NT2/D1 (cell line): ENCODE measurements around the gene IRF2BP1.

ENCODE experiments used
- DNase-seq: peaks from one replicate; pipeline ENCODE4 v3.0.0-alpha.2; 2011; ENCODE audit warnings: low read depth, low spot score
- H3K27me3 ChIP-seq: 2 replicates; pipeline ENCODE4 v1.6.0; 2011; ENCODE audit warnings: mild to moderate bottlenecking; ENCODE audit not compliant: insufficient read length, insufficient read depth
- H3K36me3 ChIP-seq: 2 replicates; pipeline ENCODE4 v1.6.1; 2011; ENCODE audit warnings: mild to moderate bottlenecking, low read length, mixed read lengths; ENCODE audit not compliant: insufficient read depth, insufficient read length
- H3K4me1 ChIP-seq: 2 replicates; pipeline ENCODE4 v1.5.1; 2011; ENCODE audit not compliant: insufficient read depth, insufficient read length
- H3K4me3 ChIP-seq: 2 replicates; pipeline ENCODE4 v1.5.1; 2011; ENCODE audit warnings: low read depth; ENCODE audit not compliant: insufficient read length
- H3K9ac ChIP-seq: 2 replicates; pipeline ENCODE4 v1.6.0; 2011; ENCODE audit warnings: low read depth; ENCODE audit not compliant: insufficient read length
- H3K9me3 ChIP-seq: 2 replicates; pipeline ENCODE4 v1.5.1; 2011; ENCODE audit warnings: mild to moderate bottlenecking, low read length; ENCODE audit not compliant: insufficient read depth
- SUZ12 ChIP-seq: IDR thresholded peaks from 2 replicates; pipeline ENCODE4 v1.6.1; 2011; ENCODE audit not compliant: insufficient read length, insufficient read depth; ENCODE audit errors: extremely low read depth
- YY1 ChIP-seq: IDR thresholded peaks from 2 replicates; pipeline ENCODE4 v1.6.1; 2011; ENCODE audit not compliant: insufficient read length, insufficient read depth
- ZNF274 ChIP-seq: IDR thresholded peaks from 2 replicates; pipeline ENCODE4 v1.6.1; 2011; ENCODE audit warnings: mild to moderate bottlenecking, low read depth, low read length

IRF2BP1 gene

GRCh38 chr19:45911291-45911690 lies 25.4 kb upstream of the IRF2BP1 start:
- DNase-seq = no peak
- Histone ChIP-seq H3K36me3 (no peaks in the 10 kb centered on the region), H3K4me1 (peaks cover 4% of the 10 kb centered on the region), H3K27me3 (no peaks in the 10 kb centered on the region), H3K4me3 (no peak overlapping the region), H3K9ac (peak overlapping the region; percentile 8), H3K9me3 (no peaks in the 10 kb centered on the region)
- TF ChIP-seq ZNF274 = no peak
- no peak for TF ChIP-seq SUZ12
- no peak for TF ChIP-seq YY1

GRCh38 chr19:45908956-45909355 lies 23.0 kb upstream of the IRF2BP1 start:
- no peaks in the 10 kb centered on the region for H3K36me3 ChIP-seq
- H3K9me3 ChIP-seq = no peaks in the 10 kb centered on the region
- no peak overlapping the region for H3K4me3 ChIP-seq
- TF ChIP-seq SUZ12 (no peak), ZNF274 (no peak), YY1 (no peak)
- H3K4me1 ChIP-seq = peaks cover 4% of the 10 kb centered on the region
- no peak overlapping the region for H3K9ac ChIP-seq
- no peak for DNase-seq
- no peaks in the 10 kb centered on the region for H3K27me3 ChIP-seq

GRCh38 chr19:45906221-45906620 lies 20.3 kb upstream of the IRF2BP1 start:
- Histone ChIP-seq H3K4me1 (peaks cover 2% of the 10 kb centered on the region), H3K36me3 (no peaks in the 10 kb centered on the region), H3K4me3 (no peak overlapping the region), H3K9me3 (no peaks in the 10 kb centered on the region), H3K27me3 (peaks cover 4% of the 10 kb centered on the region), H3K9ac (no peak overlapping the region)
- TF ChIP-seq SUZ12 (no peak), ZNF274 (no peak), YY1 (no peak)
- DNase-seq = no peak

- H3K4me1 ChIP-seq = peaks cover 3% of the 10 kb centered on the region
- H3K9ac ChIP-seq = no peak overlapping the region
- H3K4me3 ChIP-seq = no peak overlapping the region
- peaks cover 14% of the 10 kb centered on the region for H3K27me3 ChIP-seq
- TF ChIP-seq SUZ12 (no peak), YY1 (no peak), ZNF274 (no peak)
- no peaks in the 10 kb centered on the region for H3K36me3 ChIP-seq
- no peak for DNase-seq
- no peaks in the 10 kb centered on the region for H3K9me3 ChIP-seq
Observed at GRCh38 chr19:45905011-45905410, 19.1 kb upstream of the IRF2BP1 start.

- H3K9me3 ChIP-seq = no peaks in the 10 kb centered on the region
- H3K4me1 ChIP-seq = peaks cover 3% of the 10 kb centered on the region
- peaks cover 18% of the 10 kb centered on the region for H3K27me3 ChIP-seq
- peak overlapping the region; percentile 63 for H3K4me3 ChIP-seq
- peaks cover 3% of the 10 kb centered on the region for H3K36me3 ChIP-seq
- peak; percentile 89 for DNase-seq
- H3K9ac ChIP-seq = peak overlapping the region; percentile 72
- TF ChIP-seq ZNF274 = no peak
Observed at GRCh38 chr19:45902651-45903625, 17.0 kb upstream of the IRF2BP1 start.

GRCh38 chr19:45901912-45902650 lies 16.1 kb upstream of the IRF2BP1 start, which contains the start of gene MYPOP:
Gene MYPOP, minus strand, starts transcription at chr19:45902613. Its CDS starts 840 bp downstream, at chr19:45901773.
- Histone ChIP-seq H3K4me1 (peaks cover 3% of the 10 kb centered on the region), H3K27me3 (peaks cover 18% of the 10 kb centered on the region), H3K4me3 (peak within 1 kb of the TSS; percentile 63), H3K9ac (peak within 1 kb of the TSS; percentile 76), H3K9me3 (no peaks in the 10 kb centered on the region), H3K36me3 (peaks cover 3% of the 10 kb centered on the region)
- no peak for DNase-seq
- TF ChIP-seq ZNF274 (no peak), YY1 (no peak), SUZ12 (no peak)

- no peaks in the 10 kb centered on the region for H3K9me3 ChIP-seq
- H3K27me3 ChIP-seq = peaks cover 18% of the 10 kb centered on the region
- no peak for TF ChIP-seq SUZ12
- TF ChIP-seq YY1 = no peak
- no peak for TF ChIP-seq ZNF274
- H3K9ac ChIP-seq = peak overlapping the region; percentile 74
- peak overlapping the region; percentile 46 for H3K4me3 ChIP-seq
- peaks cover 3% of the 10 kb centered on the region for H3K36me3 ChIP-seq
- H3K4me1 ChIP-seq = peaks cover 3% of the 10 kb centered on the region
- no peak for DNase-seq
Observed at GRCh38 chr19:45901432-45901911, 15.5 kb upstream of the IRF2BP1 start.
